SU-DHL-6 (cell line): ENCODE data around the gene C3orf18.

ENCODE experiments used
- CTCF ChIP-seq: fragments of 200-600 bp; sonication (generic); IDR thresholded peaks from one replicate; pipeline ENCODE4 v1.5.1; 2017; ENCODE audit warnings: antibody characterized with exemption, mild to moderate bottlenecking, low read length, moderate library complexity; ENCODE audit not compliant: insufficient read depth, poor library complexity, severe bottlenecking
- EZH2phosphoT487 ChIP-seq: fragments of 200-600 bp; sonication (generic), shearing (Covaris generic); conservative IDR thresholded peaks from 2 replicates; pipeline ENCODE4 v1.6.1; 2018; ENCODE audit warnings: mild to moderate bottlenecking, antibody characterized with exemption, low read length, moderate library complexity, mixed read lengths

- TF ChIP-seq CTCF (no peak), EZH2phosphoT487 (no peak)
These were observed 7.8 kb upstream of the C3orf18 start for GRCh38 chr3:50575372-50575771.
